ENCODE results near the gene TYRP1. TPM values are rescaled to one million over a fixed set of nuclear protein-coding genes. Genes with fewer than 3 reads are reported as not detected.

Gene TYRP1
- total RNA-seq, 2 donors from 2014 or later: not detected

DNA sequence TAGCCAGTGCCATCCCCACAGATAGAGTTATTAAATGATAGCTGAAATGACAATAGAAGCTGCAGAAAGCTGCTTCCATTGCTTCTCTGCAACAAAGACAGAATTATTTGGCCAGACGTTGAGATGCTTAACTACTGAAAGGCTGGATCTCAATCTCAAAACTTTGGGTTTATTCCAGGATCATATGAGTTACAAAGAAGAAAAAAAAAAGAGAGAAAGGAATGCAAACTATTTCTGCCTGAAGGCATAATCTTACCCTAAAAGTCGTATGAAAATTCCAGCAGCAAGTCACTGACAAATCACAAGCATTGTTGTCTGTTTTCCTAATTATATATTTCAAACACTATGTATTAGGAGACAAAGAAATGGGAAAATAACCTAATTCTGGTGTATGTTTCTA is 12.8 kb upstream of the TYRP1 start:
- intact Hi-C loops (cut with DNase I): no loop called here
- Histone ChIP-seq H3K4me1 (no peaks in the 10 kb centered on the region), H3K36me3 (replicated peaks in 1 of 2; ENCODE audit: insufficient read depth in 1 of 2, low read depth in 2 of 2) (no peaks in the 10 kb centered on the region), H3K27me3 (no peaks in the 10 kb centered on the region), H3K4me3 (no peak overlapping the region), H3K27ac (no peak overlapping the region), H3K9me3 (no peaks in the 10 kb centered on the region)
- 2 to 13% methylated on average over 2 of the region's 2 CpGs for WGBS, 2 donors
- ATAC-seq (no peak), DNase-seq (no peak)
- no peak for TF ChIP-seq POLR2A (IDR thresholded peaks at IDR 0.05)
- TF ChIP-seq, protein P1, sequence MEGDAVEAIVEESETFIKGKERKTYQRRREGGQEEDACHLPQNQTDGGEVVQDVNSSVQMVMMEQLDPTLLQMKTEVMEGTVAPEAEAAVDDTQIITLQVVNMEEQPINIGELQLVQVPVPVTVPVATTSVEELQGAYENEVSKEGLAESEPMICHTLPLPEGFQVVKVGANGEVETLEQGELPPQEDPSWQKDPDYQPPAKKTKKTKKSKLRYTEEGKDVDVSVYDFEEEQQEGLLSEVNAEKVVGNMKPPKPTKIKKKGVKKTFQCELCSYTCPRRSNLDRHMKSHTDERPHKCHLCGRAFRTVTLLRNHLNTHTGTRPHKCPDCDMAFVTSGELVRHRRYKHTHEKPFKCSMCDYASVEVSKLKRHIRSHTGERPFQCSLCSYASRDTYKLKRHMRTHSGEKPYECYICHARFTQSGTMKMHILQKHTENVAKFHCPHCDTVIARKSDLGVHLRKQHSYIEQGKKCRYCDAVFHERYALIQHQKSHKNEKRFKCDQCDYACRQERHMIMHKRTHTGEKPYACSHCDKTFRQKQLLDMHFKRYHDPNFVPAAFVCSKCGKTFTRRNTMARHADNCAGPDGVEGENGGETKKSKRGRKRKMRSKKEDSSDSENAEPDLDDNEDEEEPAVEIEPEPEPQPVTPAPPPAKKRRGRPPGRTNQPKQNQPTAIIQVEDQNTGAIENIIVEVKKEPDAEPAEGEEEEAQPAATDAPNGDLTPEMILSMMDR (IDR thresholded peaks at IDR 0.05): no peak

DNA sequence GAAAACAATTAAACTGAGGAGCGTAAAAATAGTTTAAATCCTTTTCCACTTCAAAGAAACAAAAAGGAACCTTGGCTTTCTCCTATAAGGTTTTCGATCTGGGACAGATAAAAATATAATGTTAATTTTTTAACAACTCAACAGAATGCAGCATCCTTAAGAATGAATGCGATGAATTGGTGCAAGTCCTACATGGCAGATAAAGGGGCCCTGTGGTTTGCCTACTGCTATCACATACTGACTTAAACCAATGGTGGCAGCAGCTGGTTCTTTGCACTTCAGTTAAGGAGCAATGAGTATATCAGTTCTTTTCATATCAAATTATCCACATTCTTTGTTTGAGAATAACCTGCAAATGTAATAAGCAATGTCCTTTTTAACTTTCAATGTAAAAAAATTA is 12.4 kb upstream of the TYRP1 start:
- Histone ChIP-seq H3K9me3 (no peaks in the 10 kb centered on the region), H3K27ac (no peak overlapping the region), H3K36me3 (replicated peaks in 1 of 2; ENCODE audit: insufficient read depth in 1 of 2, low read depth in 2 of 2) (no peaks in the 10 kb centered on the region), H3K4me3 (no peak overlapping the region), H3K27me3 (no peaks in the 10 kb centered on the region), H3K4me1 (no peaks in the 10 kb centered on the region)
- no peak for TF ChIP-seq POLR2A (IDR thresholded peaks at IDR 0.05)
- TF ChIP-seq, protein P1 (IDR thresholded peaks at IDR 0.05): no peak
- WGBS, 2 donors: 89 to 91% methylated on average over 3 of the region's 3 CpGs
- intact Hi-C loops (cut with DNase I): no loop called here
- ATAC-seq (no peak), DNase-seq (no peak)

DNA sequence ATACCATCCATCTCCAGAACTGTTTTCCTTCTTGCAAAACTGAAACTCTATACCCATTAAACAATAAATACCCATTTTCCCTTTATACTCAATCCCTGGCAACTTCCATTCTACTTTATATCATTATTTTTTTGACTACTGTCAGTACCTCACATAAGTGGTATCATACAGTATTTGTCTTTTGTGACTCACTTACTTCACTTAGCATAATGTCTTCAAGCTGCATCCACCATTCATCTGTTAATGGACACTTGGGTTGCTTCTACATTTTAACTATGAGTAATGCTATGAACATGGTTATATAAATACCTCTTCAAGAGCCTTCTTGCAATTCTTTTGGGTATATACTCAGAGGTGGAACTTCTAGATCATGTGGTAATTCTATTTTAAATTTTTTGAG is 11.6 kb upstream of the TYRP1 start:
- Histone ChIP-seq H3K4me3 (no peak overlapping the region), H3K9me3 (no peaks in the 10 kb centered on the region), H3K4me1 (no peaks in the 10 kb centered on the region), H3K36me3 (replicated peaks in 1 of 2; ENCODE audit: insufficient read depth in 1 of 2, low read depth in 2 of 2) (no peaks in the 10 kb centered on the region), H3K27ac (no peak overlapping the region), H3K27me3 (no peaks in the 10 kb centered on the region)
- TF ChIP-seq POLR2A (IDR thresholded peaks at IDR 0.05): no peak
- no peak for ATAC-seq
- DNase-seq: no peak
- intact Hi-C loops (cut with DNase I): no loop called here

DNA sequence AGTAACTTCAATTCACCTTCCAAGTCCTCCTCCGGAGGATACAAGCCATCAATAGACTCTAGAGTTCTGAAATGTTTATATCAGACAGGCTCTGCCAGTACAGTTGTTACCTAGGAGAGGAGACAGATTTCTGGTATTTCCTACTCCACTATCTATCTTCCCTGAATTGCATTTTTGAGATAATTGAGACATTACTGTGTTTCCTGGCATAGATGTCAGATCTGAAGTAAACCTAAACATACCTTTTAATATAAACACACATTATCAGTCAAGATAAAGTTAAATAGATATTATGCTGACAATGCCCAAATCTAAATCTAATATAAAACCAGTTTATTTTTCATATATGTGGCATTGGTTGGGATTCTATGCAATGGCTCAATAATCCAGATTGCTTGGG is 8.2 kb upstream of the TYRP1 start:
- 50% methylated on average over 1 of the region's 1 CpG for WGBS, 2 donors
- no peaks in the 10 kb centered on the region for H3K36me3 ChIP-seq (replicated peaks in 1 of 2; ENCODE audit: insufficient read depth in 1 of 2, low read depth in 2 of 2)
- no peak for DNase-seq
- no peak for ATAC-seq
- no peak overlapping the region for H3K27ac ChIP-seq
- no peaks in the 10 kb centered on the region for H3K4me1 ChIP-seq
- no peaks in the 10 kb centered on the region for H3K9me3 ChIP-seq
- H3K27me3 ChIP-seq: no peaks in the 10 kb centered on the region
- intact Hi-C loops (cut with DNase I): no loop called here
- TF ChIP-seq, protein P1 (IDR thresholded peaks at IDR 0.05): no peak
- TF ChIP-seq POLR2A (IDR thresholded peaks at IDR 0.05): no peak
- no peak overlapping the region for H3K4me3 ChIP-seq

DNA sequence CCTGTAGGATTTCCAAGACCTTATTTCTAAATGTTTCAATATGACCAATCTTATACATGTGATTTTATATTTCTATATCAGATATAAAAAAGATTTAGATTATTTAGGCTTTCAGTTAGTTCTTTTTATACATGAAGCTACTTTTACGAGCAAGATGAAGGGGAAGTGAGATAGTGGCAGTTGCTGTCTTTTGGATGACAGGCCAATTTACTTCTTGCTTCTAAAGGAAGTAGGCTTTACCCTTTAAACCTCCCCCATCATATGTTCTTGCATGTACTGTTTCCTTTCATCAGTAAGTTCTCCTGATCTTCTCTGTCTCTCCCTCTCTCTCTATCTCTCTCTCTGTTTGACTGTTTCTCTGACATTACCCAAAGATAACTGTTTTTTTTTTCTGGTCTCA is 4.0 kb upstream of the TYRP1 start:
- Histone ChIP-seq H3K27me3 (no peaks in the 10 kb centered on the region), H3K4me3 (no peak overlapping the region), H3K36me3 (replicated peaks in 1 of 2; ENCODE audit: insufficient read depth in 1 of 2, low read depth in 2 of 2) (no peaks in the 10 kb centered on the region), H3K4me1 (no peaks in the 10 kb centered on the region), H3K9me3 (no peaks in the 10 kb centered on the region), H3K27ac (no peak overlapping the region)
- WGBS, 2 donors: 39 to 60% methylated on average over 1 of the region's 1 CpG
- ATAC-seq: no peak
- intact Hi-C loops (cut with DNase I): no loop called here
- DNase-seq: no peak
- TF ChIP-seq POLR2A (IDR thresholded peaks at IDR 0.05): no peak
- TF ChIP-seq, protein P1 (IDR thresholded peaks at IDR 0.05): no peak

Data from body of pancreas (tissue), 4 donors.